SK-N-SH (cell line): ENCODE data around the gene HTR1B. TPM values are rescaled to one million over a fixed set of nuclear protein-coding genes. Genes with fewer than 3 reads are reported as not detected.

Experiments
- CTCF ChIA-PET: fragments of 300-600, 350-600 bp; formaldehyde crosslinking; extraction: SDS; loops from one replicate; lab custom pipeline; 2021; lab: Yijun Ruan, JAX
- POLR2A ChIA-PET: fragments of 350-600 bp; sonication (Branson Sonifier 250); formaldehyde crosslinking; extraction: SDS; loops from one replicate; lab custom pipeline; 2020; ENCODE audit warnings: antibody characterized with exemption, inconsistent platforms; lab: Yijun Ruan, JAX
- DNase-seq: peaks from one replicate; pipeline ENCODE4 v3.0.0; 2012
- H2AFZ ChIP-seq: fragments of 200-600 bp; sonication (generic); 2 replicates; pipeline ENCODE4 v1.8.1; 2016; ENCODE audit warnings: antibody characterized with exemption, mild to moderate bottlenecking, low read depth
- H3F3A ChIP-seq: fragments of 200-600 bp; sonication (generic); replicated peaks from 2 replicates; pipeline ENCODE3; 2016; ENCODE audit warnings: antibody characterized with exemption, mild to moderate bottlenecking; ENCODE audit not compliant: insufficient read depth
- H3K27ac ChIP-seq, 2 experiments: fragments of 200-500 bp in 1 of 2; fragments of 200-600 bp in 1 of 2; sonication (Bioruptor generic) in 1 of 2; sonication (generic), shearing (Covaris generic) in 1 of 2; 2 replicates each; pipeline versions ENCODE4 v1.5.1 to v1.6.1; 2014 to 2016; ENCODE audit warnings: low read depth in 2 of 2, inconsistent platforms in 1 of 2, low read length in 1 of 2, mild to moderate bottlenecking in 1 of 2, mixed read lengths in 1 of 2
- H3K27me3 ChIP-seq: fragments of 200-600 bp; sonication (generic), shearing (Covaris generic); 2 replicates; pipeline ENCODE4 v1.6.1; 2016; ENCODE audit warnings: mixed run types; ENCODE audit not compliant: insufficient read depth
- H3K36me3 ChIP-seq, 2 experiments: fragments of 200-500 bp in 1 of 2; fragments of 200-600 bp in 1 of 2; sonication (Bioruptor generic) in 1 of 2; sonication (generic) in 1 of 2; replicated peaks in 1 of 2; 2 replicates each; pipeline versions ENCODE3 to v1.5.1; 2014 to 2016; ENCODE audit warnings: low read length in 1 of 2, mild to moderate bottlenecking in 1 of 2; ENCODE audit not compliant: insufficient read depth in 2 of 2, control insufficient read depth in 1 of 2
- H3K4me1 ChIP-seq, 2 experiments: fragments of 200-500 bp in 1 of 2; fragments of 200-600 bp in 1 of 2; sonication (Bioruptor generic) in 1 of 2; sonication (generic), shearing (Covaris generic) in 1 of 2; 2 replicates each; pipeline versions ENCODE4 v1.5.1 to v1.6.1; 2014 to 2016; ENCODE audit warnings: low read depth in 1 of 2, low read length in 1 of 2, mixed run types in 1 of 2; ENCODE audit not compliant: insufficient read depth in 2 of 2, control insufficient read depth in 1 of 2
- H3K4me2 ChIP-seq: fragments of 200-600 bp; sonication (generic), shearing (Covaris generic); 2 replicates; pipeline ENCODE4 v1.6.1; 2017; ENCODE audit warnings: mixed run types
- H3K4me3 ChIP-seq, 2 experiments: fragments of 200-500 bp in 1 of 2; fragments of 200-600 bp in 1 of 2; sonication (Bioruptor generic) in 1 of 2; sonication (generic), shearing (Covaris generic) in 1 of 2; 2 replicates each; pipeline versions ENCODE4 v1.5.1 to v1.8.1; 2014 to 2016; ENCODE audit warnings: low read depth in 2 of 2, inconsistent platforms in 1 of 2, low read length in 1 of 2, mild to moderate bottlenecking in 1 of 2, mixed read lengths in 1 of 2, moderate library complexity in 1 of 2
- H3K79me2 ChIP-seq: fragments of 200-600 bp; sonication (generic); 2 replicates; pipeline ENCODE4 v1.8.1; 2017; ENCODE audit warnings: mild to moderate bottlenecking; ENCODE audit not compliant: insufficient read depth
- H3K9ac ChIP-seq: fragments of 200-600 bp; sonication (generic); 2 replicates; pipeline ENCODE4 v1.6.1; 2017; ENCODE audit warnings: mixed run types
- H3K9me2 ChIP-seq: fragments of 200-600 bp; sonication (generic); 2 replicates; pipeline ENCODE4 v1.6.1; 2017; ENCODE audit warnings: mixed run types
- H3K9me3 ChIP-seq: fragments of 200-600 bp; sonication (generic); 2 replicates; pipeline ENCODE4 v1.6.1; 2017; ENCODE audit warnings: mixed run types, mild to moderate bottlenecking, moderate library complexity
- H4K20me1 ChIP-seq: fragments of 200-600 bp; sonication (generic); 2 replicates; pipeline ENCODE4 v1.6.1; 2017; ENCODE audit warnings: mild to moderate bottlenecking, mixed run types; ENCODE audit not compliant: insufficient read depth
- CHD2 ChIP-seq: fragments of 150-350 bp; IDR thresholded peaks from 2 replicates; pipeline ENCODE4 v1.6.1; 2018; ENCODE audit warnings: low read length; ENCODE audit not compliant: partially characterized antibody
- ELF1 ChIP-seq: IDR thresholded peaks from 2 replicates; pipeline ENCODE4 v1.4.0; 2012
- FOSL2 ChIP-seq: IDR thresholded peaks from 2 replicates; pipeline ENCODE4 v1.4.0; 2012; ENCODE audit warnings: low read depth, mild to moderate bottlenecking, moderate library complexity, borderline replicate concordance
- FOXM1 ChIP-seq: IDR thresholded peaks from 2 replicates; pipeline ENCODE4 v1.4.0; 2012; ENCODE audit warnings: low read depth, mild to moderate bottlenecking
- GABPA ChIP-seq: IDR thresholded peaks from 2 replicates; pipeline ENCODE4 v1.4.0; 2012; ENCODE audit warnings: low read depth, mild to moderate bottlenecking
- IRF3 ChIP-seq: fragments of 150-350 bp; IDR thresholded peaks from 2 replicates; pipeline ENCODE4 v1.6.1; 2016; ENCODE audit warnings: mild to moderate bottlenecking, low read depth, low read length
- JUND ChIP-seq: IDR thresholded peaks from 2 replicates; pipeline ENCODE4 v1.4.0; 2012
- MAX ChIP-seq: IDR thresholded peaks from 2 replicates; pipeline ENCODE4 v1.4.0; 2012; ENCODE audit warnings: low read depth
- MEF2A ChIP-seq: IDR thresholded peaks from 2 replicates; pipeline ENCODE4 v1.4.0; 2012; ENCODE audit warnings: low read depth, borderline replicate concordance
- NRF1 ChIP-seq: IDR thresholded peaks from 2 replicates; pipeline ENCODE4 v1.6.1; 2012; ENCODE audit warnings: low read depth, mild to moderate bottlenecking, low read length
- RCOR1 ChIP-seq: fragments of 150-350 bp; IDR thresholded peaks from 2 replicates; pipeline ENCODE4 v1.6.1; 2017; ENCODE audit warnings: antibody characterized with exemption, low read length
- SIN3A ChIP-seq: IDR thresholded peaks from 2 replicates; pipeline ENCODE4 v1.6.1; 2012; ENCODE audit warnings: low read depth, mild to moderate bottlenecking, low read length, moderate library complexity, borderline replicate concordance
- SMC3 ChIP-seq: IDR thresholded peaks from 2 replicates; pipeline ENCODE4 v1.6.1; 2012; ENCODE audit warnings: low read depth, low read length, improper control_type of control experiment
- TEAD4 ChIP-seq: IDR thresholded peaks from 2 replicates; pipeline ENCODE4 v1.4.0; 2012; ENCODE audit warnings: mild to moderate bottlenecking, borderline replicate concordance; ENCODE audit not compliant: insufficient read depth
- USF2 ChIP-seq: fragments of 150-350 bp; IDR thresholded peaks from 2 replicates; pipeline ENCODE4 v1.6.1; 2017; ENCODE audit warnings: antibody characterized with exemption, low read length, low read depth, borderline replicate concordance
- YY1 ChIP-seq: IDR thresholded peaks from 2 replicates; pipeline ENCODE4 v1.4.0; 2012; ENCODE audit warnings: low read depth, mild to moderate bottlenecking
- WGBS: methylation state at CpG from one replicate; pipeline ENCODE4 v1.1.6; 2017; ENCODE audit warnings: low lambda C conversion rate; 5-methylcytosine and 5-hydroxymethylcytosine counted together
- polyA plus RNA-seq, 3 experiments: library from polyadenylated mRNA; depleted of rRNA; stranded (reverse); fragments of >200 nt; gene quantifications; 2 replicates each; pipeline ENCODE4 v1.2.3, GENCODE V29; 2012

The HTR1B gene
- polyA plus RNA-seq, 1 of the 3 experiments (the other 2 are of a cell fraction): 0.76 TPM

GRCh38 chr6:77468939-77469338 lies 5.6 kb upstream of the HTR1B start:
- Histone ChIP-seq H3K27ac (no peak overlapping the region), H3K27me3 (no peaks in the 10 kb centered on the region), H4K20me1 (no peaks in the 10 kb centered on the region), H3K4me2 (no peak overlapping the region), H3K4me3 (no peak overlapping the region), H3F3A (no peaks in the 10 kb centered on the region), H3K79me2 (no peaks in the 10 kb centered on the region), H3K36me3 (no peaks in the 10 kb centered on the region), H3K9ac (no peak overlapping the region), H2AFZ (no peak overlapping the region), H3K4me1 (no peaks in the 10 kb centered on the region), H3K9me2 (no peaks in the 10 kb centered on the region), H3K9me3 (no peaks in the 10 kb centered on the region)
- DNase-seq: no peak
- CTCF ChIA-PET: interaction anchor here (1.8 kb wide), 1 partner anchor 12 kb away, joined by 5 read pairs; no protein-coding TSS in a partner anchor
- no peak for TF ChIP-seq JUND
- TF ChIP-seq USF2: no peak
- no peak for TF ChIP-seq SIN3A
- TF ChIP-seq SMC3: no peak
- no peak for TF ChIP-seq ELF1
- TF ChIP-seq FOXM1: no peak
- no peak for TF ChIP-seq RCOR1
- TF ChIP-seq TEAD4: no peak
- WGBS: 18% methylated on average over 6 of the region's 6 CpGs
- POLR2A ChIA-PET: no interaction called here

GRCh38 chr6:77466451-77467437 lies 3.5 kb upstream of the HTR1B start:
- Histone ChIP-seq H3K79me2 (no peaks in the 10 kb centered on the region), H3K4me1 (no peaks in the 10 kb centered on the region), H3K4me2 (peak overlapping the region; percentile 74), H3K27ac (0 out of 4 replicates have a peak overlapping the region, but pooled peaks of 1 of the 2 experiments have one; percentile 0), H3K9ac (peak overlapping the region; percentile 44; the same call in 1 of the 2 replicates), H3F3A (no peaks in the 10 kb centered on the region), H3K27me3 (no peaks in the 10 kb centered on the region), H2AFZ (peak overlapping the region; percentile 97), H3K36me3 (no peaks in the 10 kb centered on the region), H3K4me3 (peak overlapping the region; percentile 50 to 66), H4K20me1 (no peaks in the 10 kb centered on the region), H3K9me2 (no peaks in the 10 kb centered on the region), H3K9me3 (no peaks in the 10 kb centered on the region)
- 27% methylated on average over 29 of the region's 30 CpGs for WGBS
- CTCF ChIA-PET: interaction anchor here (0.6 to 1.6 kb wide), 4 partner anchors 8 to 13 kb away, joined by 3 to 7 read pairs (median 4); no protein-coding TSS in a partner anchor
- no peak for DNase-seq
- peak; percentile 45; the same call in 1 of the 2 replicates for TF ChIP-seq GABPA
- no peak for TF ChIP-seq JUND
- no peak for TF ChIP-seq NRF1
- TF ChIP-seq MEF2A: no peak
- no peak for TF ChIP-seq MAX
- TF ChIP-seq IRF3: no peak
- TF ChIP-seq ELF1: peak; percentile 80
- TF ChIP-seq YY1: peak; percentile 74; the same call in 1 of the 2 replicates
- TF ChIP-seq FOSL2: no peak
- no peak for TF ChIP-seq TEAD4
- TF ChIP-seq CHD2: no peak
- POLR2A ChIA-PET: no interaction called here
